Neural cell (in vitro differentiated cells): ENCODE results near the gene TXNRD1.

Source experiments
- CTCF ChIP-seq: fragments of 450-650 bp; IDR thresholded peaks from 2 replicates; pipeline ENCODE4 v1.5.1; 2014; ENCODE audit warnings: antibody characterized with exemption, mild to moderate bottlenecking, moderate library complexity; ENCODE audit not compliant: poor library complexity, severe bottlenecking
- EP300 ChIP-seq: fragments of 450-650 bp; conservative IDR thresholded peaks from 2 replicates; pipeline ENCODE4 v1.6.1; 2014; ENCODE audit warnings: antibody characterized with exemption, mild to moderate bottlenecking, moderate library complexity; ENCODE audit not compliant: poor library complexity, severe bottlenecking
- EZH2 ChIP-seq: fragments of 200-600, 300-800 bp; shearing (Covaris generic), sonication (generic); IDR thresholded peaks from 2 replicates; pipeline ENCODE4 v1.6.1; 2014; ENCODE audit warnings: antibody characterized with exemption, low read length, borderline replicate concordance, mild to moderate bottlenecking; ENCODE audit not compliant: insufficient read depth, poor library complexity, severe bottlenecking
- MXI1 ChIP-seq: fragments of 450-650 bp; conservative IDR thresholded peaks from 2 replicates; pipeline ENCODE4 v1.6.1; 2014; ENCODE audit warnings: antibody characterized with exemption, mild to moderate bottlenecking; ENCODE audit not compliant: poor library complexity, severe bottlenecking
- POLR2AphosphoS5 ChIP-seq: IDR thresholded peaks from 2 replicates; pipeline ENCODE4 v1.6.1; 2012
- RAD21 ChIP-seq: fragments of 450-650 bp; conservative IDR thresholded peaks from 2 replicates; pipeline ENCODE4 v1.6.1; 2014; ENCODE audit warnings: antibody characterized with exemption, mild to moderate bottlenecking, moderate library complexity
- SMC3 ChIP-seq: fragments of 450-650 bp; conservative IDR thresholded peaks from 2 replicates; pipeline ENCODE4 v1.6.1; 2014; ENCODE audit warnings: antibody characterized with exemption, mild to moderate bottlenecking, moderate library complexity; ENCODE audit not compliant: poor library complexity

GRCh38 chr12:104360157-104360556 is 144.6 kb downstream of the TXNRD1 start:
- no peak for TF ChIP-seq POLR2AphosphoS5
- TF ChIP-seq CTCF: no peak
- no peak for TF ChIP-seq EP300
- TF ChIP-seq EZH2: no peak
- TF ChIP-seq SMC3: no peak
- no peak for TF ChIP-seq MXI1
- TF ChIP-seq RAD21: no peak
